Liver (tissue), 3 donors: ENCODE measurements around the gene CT45A7.
"Not testable (repeated sequence)": the region's sequence is repeated elsewhere in the genome, so short reads cannot be mapped to it uniquely, and the experiment has no call there.

ENCODE experiments used
- EGR1 ChIP-seq, 2 donors: IDR thresholded peaks; 2 replicates each; pipeline ENCODE4 v1.6.1; 2016 to 2018; ENCODE audit warnings: antibody characterized with exemption in 2 of 2, low read depth in 2 of 2
- HNF4A ChIP-seq, 2 donors: conservative IDR thresholded peaks; 2 replicates each; pipeline ENCODE4 v1.6.1; 2016; ENCODE audit warnings: antibody characterized with exemption in 2 of 2, mild to moderate bottlenecking in 2 of 2
- JUND ChIP-seq, 2 donors: IDR thresholded peaks; 2 replicates each; pipeline ENCODE4 v1.6.1; 2016; ENCODE audit warnings: antibody characterized with exemption in 2 of 2
- RAD21 ChIP-seq, 2 donors: IDR thresholded peaks; 2 replicates each; pipeline ENCODE4 v1.6.1; 2016; ENCODE audit warnings: antibody characterized with exemption in 2 of 2, mild to moderate bottlenecking in 2 of 2
- SP1 ChIP-seq: IDR thresholded peaks from 2 replicates; pipeline ENCODE4 v1.6.1; 2018; ENCODE audit warnings: antibody characterized with exemption, mild to moderate bottlenecking
- TAF1 ChIP-seq: conservative IDR thresholded peaks from 2 replicates; pipeline ENCODE4 v1.6.1; 2016; ENCODE audit warnings: antibody characterized with exemption, mild to moderate bottlenecking
- YY1 ChIP-seq: IDR thresholded peaks from 2 replicates; pipeline ENCODE4 v1.6.1; 2016; ENCODE audit warnings: antibody characterized with exemption, mild to moderate bottlenecking
- TF ChIP-seq, protein P1 (sequence below): IDR thresholded peaks from 2 replicates; pipeline ENCODE4 v1.6.1; 2016; ENCODE audit warnings: antibody characterized with exemption, mild to moderate bottlenecking
- TF ChIP-seq, protein P2 (sequence below): fragments of 150-350 bp; IDR thresholded peaks from 2 replicates; pipeline ENCODE4 v1.5.1; 2017; ENCODE audit warnings: improper control_type of control experiment, low read depth, low read length; ENCODE audit not compliant: missing input control
- TF ChIP-seq, protein P3 (sequence below): IDR thresholded peaks from 2 replicates; pipeline ENCODE4 v1.6.1; 2016; ENCODE audit warnings: antibody characterized with exemption
- donor health status: healthy.
- donor health status: healthy.

DNA sequence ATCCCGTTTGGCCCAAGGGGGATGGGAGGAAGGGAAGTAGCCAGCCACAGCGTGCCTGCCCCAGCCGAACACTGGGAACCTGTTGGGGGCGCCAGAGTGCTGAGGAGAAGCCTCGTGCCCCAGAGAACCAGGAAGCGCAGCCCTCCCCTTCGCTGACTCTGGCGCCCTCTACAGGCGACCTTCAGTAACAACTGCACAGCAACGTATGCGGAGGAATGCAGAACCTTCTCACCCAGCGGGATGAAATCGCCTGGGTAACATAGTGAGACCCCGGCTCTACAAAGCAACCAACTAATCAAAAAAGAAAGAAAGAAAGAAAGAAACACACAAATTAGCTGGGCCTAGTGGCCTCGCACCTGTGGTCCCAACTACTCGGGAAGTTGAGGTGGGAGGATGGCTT, 51.7 kb downstream of the CT45A7 start, which contains the start of gene CT45A5:
- TF ChIP-seq, protein P1, sequence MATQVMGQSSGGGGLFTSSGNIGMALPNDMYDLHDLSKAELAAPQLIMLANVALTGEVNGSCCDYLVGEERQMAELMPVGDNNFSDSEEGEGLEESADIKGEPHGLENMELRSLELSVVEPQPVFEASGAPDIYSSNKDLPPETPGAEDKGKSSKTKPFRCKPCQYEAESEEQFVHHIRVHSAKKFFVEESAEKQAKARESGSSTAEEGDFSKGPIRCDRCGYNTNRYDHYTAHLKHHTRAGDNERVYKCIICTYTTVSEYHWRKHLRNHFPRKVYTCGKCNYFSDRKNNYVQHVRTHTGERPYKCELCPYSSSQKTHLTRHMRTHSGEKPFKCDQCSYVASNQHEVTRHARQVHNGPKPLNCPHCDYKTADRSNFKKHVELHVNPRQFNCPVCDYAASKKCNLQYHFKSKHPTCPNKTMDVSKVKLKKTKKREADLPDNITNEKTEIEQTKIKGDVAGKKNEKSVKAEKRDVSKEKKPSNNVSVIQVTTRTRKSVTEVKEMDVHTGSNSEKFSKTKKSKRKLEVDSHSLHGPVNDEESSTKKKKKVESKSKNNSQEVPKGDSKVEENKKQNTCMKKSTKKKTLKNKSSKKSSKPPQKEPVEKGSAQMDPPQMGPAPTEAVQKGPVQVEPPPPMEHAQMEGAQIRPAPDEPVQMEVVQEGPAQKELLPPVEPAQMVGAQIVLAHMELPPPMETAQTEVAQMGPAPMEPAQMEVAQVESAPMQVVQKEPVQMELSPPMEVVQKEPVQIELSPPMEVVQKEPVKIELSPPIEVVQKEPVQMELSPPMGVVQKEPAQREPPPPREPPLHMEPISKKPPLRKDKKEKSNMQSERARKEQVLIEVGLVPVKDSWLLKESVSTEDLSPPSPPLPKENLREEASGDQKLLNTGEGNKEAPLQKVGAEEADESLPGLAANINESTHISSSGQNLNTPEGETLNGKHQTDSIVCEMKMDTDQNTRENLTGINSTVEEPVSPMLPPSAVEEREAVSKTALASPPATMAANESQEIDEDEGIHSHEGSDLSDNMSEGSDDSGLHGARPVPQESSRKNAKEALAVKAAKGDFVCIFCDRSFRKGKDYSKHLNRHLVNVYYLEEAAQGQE = not testable (repeated sequence)
- not testable (repeated sequence) for TF ChIP-seq HNF4A (conservative IDR thresholded peaks at IDR 0.05); JUND (IDR thresholded peaks at IDR 0.05); YY1; SP1; EGR1 (IDR thresholded peaks at IDR 0.05; ENCODE audit: low read depth in 2 of 2); RAD21 (IDR thresholded peaks at IDR 0.05); TAF1
- TF ChIP-seq, protein P2, sequence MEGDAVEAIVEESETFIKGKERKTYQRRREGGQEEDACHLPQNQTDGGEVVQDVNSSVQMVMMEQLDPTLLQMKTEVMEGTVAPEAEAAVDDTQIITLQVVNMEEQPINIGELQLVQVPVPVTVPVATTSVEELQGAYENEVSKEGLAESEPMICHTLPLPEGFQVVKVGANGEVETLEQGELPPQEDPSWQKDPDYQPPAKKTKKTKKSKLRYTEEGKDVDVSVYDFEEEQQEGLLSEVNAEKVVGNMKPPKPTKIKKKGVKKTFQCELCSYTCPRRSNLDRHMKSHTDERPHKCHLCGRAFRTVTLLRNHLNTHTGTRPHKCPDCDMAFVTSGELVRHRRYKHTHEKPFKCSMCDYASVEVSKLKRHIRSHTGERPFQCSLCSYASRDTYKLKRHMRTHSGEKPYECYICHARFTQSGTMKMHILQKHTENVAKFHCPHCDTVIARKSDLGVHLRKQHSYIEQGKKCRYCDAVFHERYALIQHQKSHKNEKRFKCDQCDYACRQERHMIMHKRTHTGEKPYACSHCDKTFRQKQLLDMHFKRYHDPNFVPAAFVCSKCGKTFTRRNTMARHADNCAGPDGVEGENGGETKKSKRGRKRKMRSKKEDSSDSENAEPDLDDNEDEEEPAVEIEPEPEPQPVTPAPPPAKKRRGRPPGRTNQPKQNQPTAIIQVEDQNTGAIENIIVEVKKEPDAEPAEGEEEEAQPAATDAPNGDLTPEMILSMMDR = not testable (repeated sequence)
- TF ChIP-seq, protein P3, sequence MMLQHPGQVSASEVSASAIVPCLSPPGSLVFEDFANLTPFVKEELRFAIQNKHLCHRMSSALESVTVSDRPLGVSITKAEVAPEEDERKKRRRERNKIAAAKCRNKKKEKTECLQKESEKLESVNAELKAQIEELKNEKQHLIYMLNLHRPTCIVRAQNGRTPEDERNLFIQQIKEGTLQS = not testable (repeated sequence)
